Measurements from ENCODE around the gene GTF2F2. TPM values are rescaled to one million over a fixed set of nuclear protein-coding genes. Genes with fewer than 3 reads are reported as not detected.

Gene GTF2F2
- total and polyA plus RNA-seq, 2 experiments from 2014 or later: 42.1 to 75.6 TPM

- no peak for TF ChIP-seq REST (IDR thresholded peaks at IDR 0.05; ENCODE audit: unreplicated experiment)
- no peak for TF ChIP-seq CREB1 (CRISPR knock-in tag; IDR thresholded peaks at IDR 0.05; ENCODE audit: low read depth)
- TF ChIP-seq NANOG (IDR thresholded peaks at IDR 0.05; ENCODE audit: borderline replicate concordance): no peak
- no peak for TF ChIP-seq ZNF114 (CRISPR knock-in tag; IDR thresholded peaks at IDR 0.05)
- no peak for TF ChIP-seq ETS1 (IDR thresholded peaks at IDR 0.05)
- no peak for TF ChIP-seq CTCF (conservative IDR thresholded peaks at IDR 0.05; ENCODE audit: low read depth in 2 of 2)
- no peak for TF ChIP-seq ZNF331 (CRISPR knock-in tag; IDR thresholded peaks at IDR 0.05; ENCODE audit: low read depth)
- no peak for TF ChIP-seq POLR2AphosphoS5 (IDR thresholded peaks at IDR 0.05; ENCODE audit: low read depth)
Observed at GRCh38 chr13:45101327-45102018, 18.8 kb upstream of the GTF2F2 start (continued).

- ATAC-seq: peak; percentile 14; the same call in 1 of the 3 replicates
- Histone ChIP-seq H3K4me1 (ENCODE audit: insufficient read depth) (peaks cover 20% of the 10 kb centered on the region), H3K9me2 (ENCODE audit: insufficient read depth) (no peaks in the 10 kb centered on the region), H3K79me2 (replicated peaks; ENCODE audit: insufficient read depth) (no peaks in the 10 kb centered on the region), H3K4me2 (no peak overlapping the region), H3F3A (replicated peaks; ENCODE audit: low read depth) (no peaks in the 10 kb centered on the region), H2AFZ (peak overlapping the region; percentile 48; the same call in 1 of the 2 replicates), H3K36me3 (ENCODE audit: insufficient read depth) (no peaks in the 10 kb centered on the region), H3K27me3 (ENCODE audit: insufficient read depth) (no peaks in the 10 kb centered on the region), H4K20me1 (replicated peaks; ENCODE audit: insufficient read depth) (no peaks in the 10 kb centered on the region), H3K4me3 (no peak overlapping the region), H3K27ac (ENCODE audit: low read depth) (no peak overlapping the region)
- Mint-ChIP-seq H3K27ac (0 out of 2 replicates have a peak overlapping the region, but pooled peaks have one; percentile 0), H3K9me3 (peaks cover 5% of the 10 kb centered on the region; the same call in 2 of the 3 replicates), H3K36me3 (ENCODE audit: low read depth) (no peaks in the 10 kb centered on the region; the same call in 2 of the 3 replicates), H3K4me1 (peaks cover 35% of the 10 kb centered on the region), H3K4me3 (no peak overlapping the region; the same call in 2 of the 3 replicates), H3K27me3 (ENCODE audit: insufficient read depth, low read depth, poor library complexity) (peaks cover 5% of the 10 kb centered on the region)
- DNase-seq (ENCODE audit: low spot score): no peak
- TF ChIP-seq ZNF462 (CRISPR knock-in tag; IDR thresholded peaks at IDR 0.05) (no peak), POLR2AphosphoS5 (IDR thresholded peaks at IDR 0.05; ENCODE audit: low read depth) (no peak), STAT1 (IDR thresholded peaks at IDR 0.05; ENCODE audit: unreplicated experiment) (no peak), NANOG (IDR thresholded peaks at IDR 0.05; ENCODE audit: borderline replicate concordance) (no peak), ETS1 (IDR thresholded peaks at IDR 0.05) (no peak), ZNF331 (CRISPR knock-in tag; IDR thresholded peaks at IDR 0.05; ENCODE audit: low read depth) (no peak)
Observed at GRCh38 chr13:45102136-45102507, 18.2 kb upstream of the GTF2F2 start.

All from GM23338 (cell line).